ENCODE results near the gene POLR2H. TPM values are rescaled to one million over a fixed set of nuclear protein-coding genes. Genes with fewer than 3 reads are reported as not detected.
A peak's percentile ranks its signal among the peaks of the same experiment; 100 is the strongest.

The POLR2H gene
- polyA plus RNA-seq, 1 of the 3 experiments (the other 2 are of a cell fraction), result 206 TPM

- 0 out of 2 replicates have a peak, but pooled peaks have one; percentile 17 for TF ChIP-seq REST (IDR thresholded peaks at IDR 0.05; ENCODE audit: low read depth, low read length)
Measured at GRCh38 chr3:184335661-184336546, 25.6 kb upstream of the POLR2H start (continued).

GRCh38 chr3:184336547-184337398, 24.7 kb upstream of the POLR2H start:
- H3K4me3 ChIP-seq (ENCODE audit: low read depth in 2 of 2, low read length in 1 of 2), result peak overlapping the region; percentile 72 to 74
- H3K4me1 ChIP-seq (ENCODE audit: control insufficient read depth in 1 of 2, insufficient read depth in 2 of 2, low read depth in 1 of 2, low read length in 1 of 2), result peaks cover 37 to 49% of the 10 kb centered on the region in 2 experiments; a peak in 3 of 4 replicates
- H3K9ac ChIP-seq, result peak overlapping the region; percentile 83
- CTCF ChIA-PET, result interaction anchor here (0.7 to 5.2 kb wide), 5 partner anchors 9 to 53 kb away, joined by 3 to 63 read pairs (median 4); no protein-coding TSS in a partner anchor
- 19% methylated on average over 7 of the region's 17 CpGs for WGBS (ENCODE audit: low lambda C conversion rate)
- H3K27ac ChIP-seq (ENCODE audit: low read depth in 2 of 2, low read length in 1 of 2), result peak overlapping the region; percentile 90 to 92
- POLR2A ChIA-PET, result interaction anchor here (0.7 to 3.1 kb wide), 7 partner anchors 9 to 32 kb away, joined by 3 to 19 read pairs (median 4); partner anchors contain the start of genes CLCN2 and POLR2H
- peak; percentile 67 for DNase-seq
- no peaks in the 10 kb centered on the region for H3K9me3 ChIP-seq
- TF ChIP-seq MXI1 (IDR thresholded peaks at IDR 0.05; ENCODE audit: low read depth, low read length) (peak; percentile 70), MAX (IDR thresholded peaks at IDR 0.05; ENCODE audit: low read depth) (peak; percentile 35; the same call in 1 of the 2 replicates), CHD2 (IDR thresholded peaks at IDR 0.05; ENCODE audit: low read length, partially characterized antibody) (no peak), USF1 (IDR thresholded peaks at IDR 0.05; ENCODE audit: borderline replicate concordance, low read depth) (peak; percentile 47; the same call in 1 of the 2 replicates), TCF12 (IDR thresholded peaks at IDR 0.05) (no peak), GABPA (IDR thresholded peaks at IDR 0.05; ENCODE audit: low read depth) (peak; percentile 61), POLR2AphosphoS5 (IDR thresholded peaks at IDR 0.05; ENCODE audit: low read depth, low read length) (no peak)
- H3K79me2 ChIP-seq (ENCODE audit: insufficient read depth), result peaks cover 74% of the 10 kb centered on the region
- H2AFZ ChIP-seq (ENCODE audit: low read depth), result no peak overlapping the region
- H3K27me3 ChIP-seq (ENCODE audit: insufficient read depth), result no peaks in the 10 kb centered on the region
- H3K4me2 ChIP-seq, result peak overlapping the region; percentile 85
- peaks cover 22% of the 10 kb centered on the region for H4K20me1 ChIP-seq (ENCODE audit: insufficient read depth)
- H3K36me3 ChIP-seq (replicated peaks in 1 of 2; ENCODE audit: control insufficient read depth in 1 of 2, insufficient read depth in 2 of 2, low read length in 1 of 2), result peaks cover 22 to 37% of the 10 kb centered on the region in 2 experiments
- H3F3A ChIP-seq (replicated peaks; ENCODE audit: insufficient read depth), result peaks cover 40% of the 10 kb centered on the region
- no peaks in the 10 kb centered on the region for H3K9me2 ChIP-seq

Data from SK-N-SH (cell line).